Measurements from ENCODE around the gene SCNN1A. TPM values are rescaled to one million over a fixed set of nuclear protein-coding genes. Genes with fewer than 3 reads are reported as not detected.
A peak's percentile ranks its signal among the peaks of the same experiment; 100 is the strongest.

SCNN1A gene
- total RNA-seq, result 1 to 10 TPM in 1 of 2 experiments, under 1 TPM in 1; 0.67 to 1.3 TPM
- polyA plus RNA-seq, result under 1 TPM; 0.24 to 0.53 TPM

DNA sequence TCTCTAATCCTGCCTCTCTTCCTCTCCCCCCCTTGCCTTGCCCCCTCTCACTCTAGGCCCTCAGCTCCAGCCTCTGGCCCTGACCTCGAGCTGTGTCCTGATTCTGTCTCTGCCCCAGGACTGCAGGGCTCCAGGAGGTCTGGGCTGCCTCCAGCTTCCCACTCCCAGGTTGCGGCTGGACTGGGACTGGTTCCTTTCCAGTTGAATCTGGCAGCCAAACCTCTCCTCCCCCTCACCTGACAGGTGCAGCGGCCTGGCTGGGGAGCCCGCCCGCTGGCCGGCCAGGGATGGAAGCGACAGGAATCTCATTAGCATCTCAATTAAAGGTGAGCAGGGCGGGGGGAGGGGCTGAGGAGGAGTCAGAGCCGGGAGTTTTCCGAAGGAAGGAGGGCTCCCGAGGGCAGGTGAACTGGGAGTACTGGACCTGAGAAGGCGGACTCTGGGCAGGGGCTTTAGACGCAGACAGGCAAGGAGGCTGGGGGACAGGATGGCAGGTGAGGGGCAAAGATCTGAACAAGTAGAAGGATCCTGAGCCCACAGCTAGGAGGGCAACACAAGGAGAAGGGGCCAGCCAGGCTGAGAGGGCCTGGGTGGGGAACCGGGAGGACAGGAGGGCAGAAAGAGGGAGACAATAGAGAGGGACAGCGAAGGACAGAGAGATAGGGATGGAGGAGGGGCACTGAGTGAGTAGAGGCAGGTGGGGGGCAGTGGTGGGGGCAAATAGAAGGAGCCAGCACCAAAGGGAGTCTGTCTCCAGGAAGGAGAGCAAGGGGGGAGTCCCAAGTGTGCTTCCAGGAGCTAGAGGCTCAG lies at the start of gene SCNN1A:
Gene SCNN1A (minus strand): TSS at position 295 of the 810 bp plus-strand sequence. CDS start 780 bp downstream, outside the sequence.
- DNase-seq, result no peak
- intact Hi-C loops (cut with micrococcal nuclease), result no loop called here
- H3K4me3 ChIP-seq (ENCODE audit: low read length in 2 of 2), result no peak within 1 kb of the TSS
- Mint-ChIP-seq H3K27me3 (no peaks in the 10 kb centered on the region), H3K27ac (peak within 1 kb of the TSS in 6 of 7 donors; percentile 19 to 81 (median 52)), H3K9me3 (no peaks in the 10 kb centered on the region), H3K36me3 (no peaks in the 10 kb centered on the region), H3K4me3 (peak within 1 kb of the TSS in 7 of 8 donors; percentile 29 to 76 (median 71)), H3K4me1 (peaks cover 8 to 40% (median 28%) of the 10 kb centered on the region in 4 donors)
- ChIA-PET POLR2A (ENCODE audit: partially characterized antibody) (interaction anchor here (0.6 to 2.2 kb wide), 4 partner anchors 8 to 53 kb away, joined by 3 to 8 read pairs (median 4); no protein-coding TSS in a partner anchor), CTCF (ENCODE audit: partially characterized antibody) (interaction anchor here (0.6 to 3.0 kb wide), 3 partner anchors 13 to 1434 kb away, joined by 3 to 10 read pairs (median 4); no protein-coding TSS in a partner anchor)
- H3K27ac ChIP-seq (ENCODE audit: low read depth, low read length), result no peak within 1 kb of the TSS
- H3K4me1 ChIP-seq (ENCODE audit: insufficient read depth, low read length), result peaks cover 29% of the 10 kb centered on the region
- H3K36me3 ChIP-seq (ENCODE audit: insufficient read depth, low read length), result no peaks in the 10 kb centered on the region
- H3K9me3 ChIP-seq (ENCODE audit: control insufficient read depth in 1 of 2, low read length in 2 of 2), result no peaks in the 10 kb centered on the region
- no peaks in the 10 kb centered on the region for H3K27me3 ChIP-seq (ENCODE audit: insufficient read depth, low read length)

- ChIA-PET CTCF (ENCODE audit: partially characterized antibody) (interaction anchor here (0.8 to 7.7 kb wide), 16 partner anchors 14 to 127 kb away, joined by 3 to 341 read pairs (median 10); partner anchors contain the start of genes CD27, GAPDH, TAPBPL and VAMP1), POLR2A (ENCODE audit: partially characterized antibody) (interaction anchor here (1.2 to 8.2 kb wide), 9 partner anchors 21 to 129 kb away, joined by 4 to 284 read pairs (median 28); partner anchors contain the start of genes CD27, GAPDH, MRPL51 and TAPBPL)
- Histone ChIP-seq H3K9me3 (ENCODE audit: control insufficient read depth in 1 of 2, low read length in 2 of 2) (no peaks in the 10 kb centered on the region), H3K27me3 (ENCODE audit: insufficient read depth, low read length) (no peaks in the 10 kb centered on the region), H3K27ac (ENCODE audit: low read depth, low read length) (peak overlapping the region; percentile 18), H3K36me3 (ENCODE audit: insufficient read depth, low read length) (no peaks in the 10 kb centered on the region), H3K4me1 (ENCODE audit: insufficient read depth, low read length) (peaks cover 42% of the 10 kb centered on the region), H3K4me3 (ENCODE audit: low read length in 2 of 2) (no peak overlapping the region)
- no peak overlapping the region for H3K4me3 Mint-ChIP-seq
- H3K27me3 Mint-ChIP-seq, result peaks cover 0 to 6% of the 10 kb centered on the region in 2 donors
- peaks cover 28 to 39% (median 33%) of the 10 kb centered on the region in 4 donors for H3K4me1 Mint-ChIP-seq
- intact Hi-C loops (cut with micrococcal nuclease), result loop anchor here (10.0 kb wide), 2 partner anchors 260 to 360 kb away; partner anchors contain the start of genes CD4 and ZNF384
- peak overlapping the region in 6 of 7 donors; percentile 54 to 97 (median 72) for H3K27ac Mint-ChIP-seq
- peaks cover 0 to 2% of the 10 kb centered on the region in 2 donors for H3K36me3 Mint-ChIP-seq
- no peak for DNase-seq
- H3K9me3 Mint-ChIP-seq, result no peaks in the 10 kb centered on the region
Measured at GRCh38 chr12:6424866-6425265, 49.5 kb upstream of the SCNN1A start.

GRCh38 chr12:6424008-6424347 lies 48.6 kb upstream of the SCNN1A start:
- H3K9me3 Mint-ChIP-seq, result no peaks in the 10 kb centered on the region
- H3K4me3 Mint-ChIP-seq, result peak overlapping the region in 3 of 8 donors; percentile 31 to 56 (median 39)
- H3K36me3 ChIP-seq (ENCODE audit: insufficient read depth, low read length), result no peaks in the 10 kb centered on the region
- H3K4me3 ChIP-seq (ENCODE audit: low read length in 2 of 2), result no peak overlapping the region
- DNase-seq, result no peak
- peaks cover 0 to 6% of the 10 kb centered on the region in 2 donors for H3K27me3 Mint-ChIP-seq
- intact Hi-C loops (cut with micrococcal nuclease), result loop anchor here (10.0 kb wide), 2 partner anchors 261 to 361 kb away; partner anchors contain the start of genes CD4 and ZNF384
- peaks cover 42% of the 10 kb centered on the region for H3K4me1 ChIP-seq (ENCODE audit: insufficient read depth, low read length)
- H3K27ac ChIP-seq (ENCODE audit: low read depth, low read length), result peak overlapping the region; percentile 8
- H3K9me3 ChIP-seq (ENCODE audit: control insufficient read depth in 1 of 2, low read length in 2 of 2), result no peaks in the 10 kb centered on the region
- H3K27ac Mint-ChIP-seq, result peak overlapping the region in 6 of 7 donors; percentile 71 to 90 (median 84)
- H3K4me1 Mint-ChIP-seq, result peaks cover 28 to 39% (median 33%) of the 10 kb centered on the region in 4 donors
- H3K27me3 ChIP-seq (ENCODE audit: insufficient read depth, low read length), result no peaks in the 10 kb centered on the region
- peaks cover 0 to 2% of the 10 kb centered on the region in 2 donors for H3K36me3 Mint-ChIP-seq
- POLR2A ChIA-PET (ENCODE audit: partially characterized antibody), result interaction anchor here (1.0 to 8.2 kb wide), 16 partner anchors 10 to 116 kb away, joined by 3 to 284 read pairs (median 9); partner anchors contain the start of genes CD27, GAPDH, MRPL51 and TAPBPL
- CTCF ChIA-PET (ENCODE audit: partially characterized antibody), result interaction anchor here (0.6 to 7.7 kb wide), 27 partner anchors 10 to 133 kb away, joined by 3 to 341 read pairs (median 5); partner anchors contain the start of genes CD27, GAPDH, MRPL51 and TAPBPL

- H3K9me3 Mint-ChIP-seq, result peaks cover 0 to 2% (median 0%) of the 10 kb centered on the region in 8 donors
- peak overlapping the region; percentile 8 for H3K27ac ChIP-seq (ENCODE audit: low read depth, low read length)
Measured at GRCh38 chr12:6423267-6424007, 48.1 kb upstream of the SCNN1A start.

GRCh38 chr12:6420364-6420763 lies 45.0 kb upstream of the SCNN1A start:
- Mint-ChIP-seq H3K27me3 (peaks cover 0 to 4% of the 10 kb centered on the region in 2 donors), H3K9me3 (peaks cover 0 to 2% (median 0%) of the 10 kb centered on the region in 8 donors), H3K36me3 (no peaks in the 10 kb centered on the region), H3K4me3 (no peak overlapping the region), H3K4me1 (peaks cover 8 to 13% (median 10%) of the 10 kb centered on the region in 4 donors), H3K27ac (no peak overlapping the region)
- peaks cover 11% of the 10 kb centered on the region for H3K4me1 ChIP-seq (ENCODE audit: insufficient read depth, low read length)
- no peak overlapping the region for H3K27ac ChIP-seq (ENCODE audit: low read depth, low read length)
- DNase-seq, result no peak
- CTCF ChIA-PET (ENCODE audit: partially characterized antibody), result interaction anchor here (1.4 kb wide), 2 partner anchors 45 to 94 kb away, joined by 4 to 7 read pairs; no protein-coding TSS in a partner anchor
- no peaks in the 10 kb centered on the region for H3K27me3 ChIP-seq (ENCODE audit: insufficient read depth, low read length)
- no peaks in the 10 kb centered on the region for H3K9me3 ChIP-seq (ENCODE audit: control insufficient read depth in 1 of 2, low read length in 2 of 2)
- intact Hi-C loops (cut with micrococcal nuclease), result loop anchor here (10.0 kb wide), 2 partner anchors 264 to 364 kb away; partner anchors contain the start of genes CD4 and ZNF384
- H3K36me3 ChIP-seq (ENCODE audit: insufficient read depth, low read length), result no peaks in the 10 kb centered on the region
- no peak overlapping the region for H3K4me3 ChIP-seq (ENCODE audit: low read length in 2 of 2)
- POLR2A ChIA-PET (ENCODE audit: partially characterized antibody), result interaction anchor here (1.8 kb wide), 1 partner anchor 42 kb away, joined by 6 read pairs; no protein-coding TSS in a partner anchor

More at GRCh38 chr12:6423267-6424007, 48.1 kb upstream of the SCNN1A start:
- intact Hi-C loops (cut with micrococcal nuclease), result loop anchor here (1.0 to 10.0 kb wide), 9 partner anchors 42 to 361 kb away; partner anchors contain the start of genes CD4, IFFO1, MRPL51 and VAMP1
- H3K36me3 Mint-ChIP-seq, result peaks cover 0 to 2% of the 10 kb centered on the region in 2 donors
- H3K4me3 ChIP-seq (ENCODE audit: low read length in 2 of 2), result no peak overlapping the region
- peak; percentile 83 to 86 (median 85) for DNase-seq
- peaks cover 28 to 38% (median 33%) of the 10 kb centered on the region in 4 donors for H3K4me1 Mint-ChIP-seq
- POLR2A ChIA-PET (ENCODE audit: partially characterized antibody), result interaction anchor here (1.0 to 8.2 kb wide), 16 partner anchors 11 to 116 kb away, joined by 3 to 284 read pairs (median 9); partner anchors contain the start of genes CD27, GAPDH, MRPL51 and TAPBPL
- peak overlapping the region in 6 of 8 donors; percentile 12 to 56 (median 31) for H3K4me3 Mint-ChIP-seq
- no peaks in the 10 kb centered on the region for H3K36me3 ChIP-seq (ENCODE audit: insufficient read depth, low read length)
- no peaks in the 10 kb centered on the region for H3K27me3 ChIP-seq (ENCODE audit: insufficient read depth, low read length)
- peaks cover 42% of the 10 kb centered on the region for H3K4me1 ChIP-seq (ENCODE audit: insufficient read depth, low read length)
- CTCF ChIA-PET (ENCODE audit: partially characterized antibody), result interaction anchor here (0.6 to 7.7 kb wide), 29 partner anchors 11 to 134 kb away, joined by 3 to 341 read pairs (median 5); partner anchors contain the start of genes CD27, GAPDH, MRPL51 and TAPBPL
- no peaks in the 10 kb centered on the region for H3K9me3 ChIP-seq (ENCODE audit: control insufficient read depth in 1 of 2, low read length in 2 of 2)
- H3K27ac Mint-ChIP-seq, result peak overlapping the region; percentile 68 to 90 (median 82)
- H3K27me3 Mint-ChIP-seq, result peaks cover 0 to 6% of the 10 kb centered on the region in 2 donors

DNA sequence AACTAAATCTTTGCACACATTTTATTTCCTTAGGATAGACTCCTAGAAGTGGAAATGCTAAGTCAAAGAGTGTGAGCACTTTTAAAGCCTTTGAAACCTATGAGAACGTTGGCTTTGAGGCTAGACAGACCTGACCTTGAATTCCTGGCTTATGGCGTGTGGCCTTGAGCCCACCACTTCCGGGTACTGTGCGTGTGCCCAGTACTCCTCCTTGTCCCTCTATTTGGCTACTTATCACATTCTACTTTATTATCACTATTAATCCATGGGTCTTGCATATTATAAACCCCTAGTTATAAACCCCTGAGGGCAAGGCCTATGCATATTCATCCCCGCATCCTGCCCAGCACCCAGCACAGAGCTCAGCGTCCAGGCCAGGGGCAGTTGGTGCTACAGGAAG lies 43.4 kb upstream of the SCNN1A start:
- no peak overlapping the region for H3K27ac Mint-ChIP-seq
- intact Hi-C loops (cut with micrococcal nuclease), result no loop called here
- peaks cover 3 to 4% of the 10 kb centered on the region in 2 donors for H3K27me3 Mint-ChIP-seq
- H3K9me3 ChIP-seq (ENCODE audit: control insufficient read depth in 1 of 2, low read length in 2 of 2), result no peaks in the 10 kb centered on the region
- H3K27ac ChIP-seq (ENCODE audit: low read depth, low read length), result no peak overlapping the region
- ChIA-PET CTCF (ENCODE audit: partially characterized antibody) (interaction anchor here (2.5 kb wide), 1 partner anchor 47 kb away, joined by 12 read pairs; no protein-coding TSS in a partner anchor), POLR2A (ENCODE audit: partially characterized antibody) (no interaction called here)
- H3K4me3 ChIP-seq (ENCODE audit: low read length in 2 of 2), result no peak overlapping the region
- H3K4me3 Mint-ChIP-seq, result peak overlapping the region in 1 of 8 donors; percentile 26
- H3K4me1 ChIP-seq (ENCODE audit: insufficient read depth, low read length), result peaks cover 7% of the 10 kb centered on the region
- H3K27me3 ChIP-seq (ENCODE audit: insufficient read depth, low read length), result no peaks in the 10 kb centered on the region
- no peaks in the 10 kb centered on the region for H3K36me3 ChIP-seq (ENCODE audit: insufficient read depth, low read length)
- no peaks in the 10 kb centered on the region for H3K36me3 Mint-ChIP-seq
- peaks cover 0 to 2% (median 0%) of the 10 kb centered on the region in 8 donors for H3K9me3 Mint-ChIP-seq
- peaks cover 6 to 7% (median 7%) of the 10 kb centered on the region in 4 donors for H3K4me1 Mint-ChIP-seq
- DNase-seq, result no peak
